ENCODE results near the gene NUP62CL.

GRCh38 chrX:107102980-107103379 is 103.3 kb downstream of the NUP62CL start:
- TF ChIP-seq POLR2AphosphoS5 (IDR thresholded peaks at IDR 0.05; ENCODE audit: insufficient read depth in 1 of 2, low read depth in 1 of 2), result no peak
- no peak for TF ChIP-seq CTCF (IDR thresholded peaks at IDR 0.05)
- TF ChIP-seq POLR2A (IDR thresholded peaks at IDR 0.05), result no peak
